ENCODE results near the gene GNG7. TPM values are rescaled to one million over a fixed set of nuclear protein-coding genes. Genes with fewer than 3 reads are reported as not detected.
"Not testable (repeated sequence)": the region's sequence is repeated elsewhere in the genome, so short reads cannot be mapped to it uniquely, and the experiment has no call there.

Gene GNG7
- polyA plus RNA-seq, 6 donors from 2014 or later, result 49.1 to 72.0 (median 60.9) TPM

DNA sequence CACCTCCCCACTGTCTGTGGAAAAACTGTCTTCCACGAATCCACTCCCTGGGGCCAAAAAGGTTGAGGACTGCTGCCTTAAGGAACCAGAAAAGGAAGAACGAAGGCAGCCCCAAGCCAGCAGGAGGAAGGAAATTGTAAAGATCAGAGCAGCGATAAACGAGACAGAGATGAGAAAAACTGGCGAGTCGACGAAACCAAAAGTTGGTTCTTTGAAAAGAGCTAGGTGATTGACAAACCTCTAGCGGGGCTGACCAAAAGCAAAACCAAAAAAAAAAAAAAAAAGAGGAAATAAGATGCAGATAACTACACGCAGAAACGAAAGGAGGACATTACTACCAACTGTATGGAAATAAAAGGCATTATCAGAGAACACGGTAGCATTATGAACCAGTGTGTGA is 149.6 kb downstream of the GNG7 start:
- DNase-seq (peak; percentile 78), ATAC-seq (ENCODE audit: low read depth in 2 of 2) (peak; percentile 93 to 95)
- Mint-ChIP-seq H3K4me1 (peaks cover 13 to 37% (median 29%) of the 10 kb centered on the region in 3 donors), H3K36me3 (no peaks in the 10 kb centered on the region), H3K27me3 (no peaks in the 10 kb centered on the region), H3K27ac (peak overlapping the region; percentile 80 to 96 (median 89)), H3K9me3 (no peaks in the 10 kb centered on the region), H3K4me3 (peak overlapping the region; percentile 66 to 89 (median 76))

DNA sequence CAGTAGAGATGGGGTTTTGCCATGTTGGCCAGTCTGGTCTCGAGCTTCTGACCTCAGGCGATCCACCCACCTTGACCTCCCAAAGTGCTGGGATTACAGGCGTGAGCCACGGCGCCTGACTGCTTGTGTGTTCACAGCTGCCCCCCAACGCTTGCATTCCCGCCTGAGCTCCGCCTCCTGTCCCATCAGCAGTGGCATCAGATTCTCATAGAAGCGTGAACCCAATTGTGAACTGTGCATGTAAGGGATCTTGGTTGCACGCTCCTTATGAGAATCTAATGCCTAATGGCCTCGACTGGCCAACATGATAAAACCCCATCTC is 150.7 kb downstream of the GNG7 start:
- Mint-ChIP-seq H3K27me3 (no peaks in the 10 kb centered on the region), H3K4me3 (peak overlapping the region in 1 of 8 donors; percentile 57), H3K9me3 (no peaks in the 10 kb centered on the region), H3K4me1 (peaks cover 13 to 31% (median 22%) of the 10 kb centered on the region in 3 donors), H3K36me3 (no peaks in the 10 kb centered on the region), H3K27ac (peak overlapping the region in 2 of 6 donors; percentile 69 to 96)
- no peak for ATAC-seq (ENCODE audit: low read depth in 2 of 2)
- no peak for DNase-seq

DNA sequence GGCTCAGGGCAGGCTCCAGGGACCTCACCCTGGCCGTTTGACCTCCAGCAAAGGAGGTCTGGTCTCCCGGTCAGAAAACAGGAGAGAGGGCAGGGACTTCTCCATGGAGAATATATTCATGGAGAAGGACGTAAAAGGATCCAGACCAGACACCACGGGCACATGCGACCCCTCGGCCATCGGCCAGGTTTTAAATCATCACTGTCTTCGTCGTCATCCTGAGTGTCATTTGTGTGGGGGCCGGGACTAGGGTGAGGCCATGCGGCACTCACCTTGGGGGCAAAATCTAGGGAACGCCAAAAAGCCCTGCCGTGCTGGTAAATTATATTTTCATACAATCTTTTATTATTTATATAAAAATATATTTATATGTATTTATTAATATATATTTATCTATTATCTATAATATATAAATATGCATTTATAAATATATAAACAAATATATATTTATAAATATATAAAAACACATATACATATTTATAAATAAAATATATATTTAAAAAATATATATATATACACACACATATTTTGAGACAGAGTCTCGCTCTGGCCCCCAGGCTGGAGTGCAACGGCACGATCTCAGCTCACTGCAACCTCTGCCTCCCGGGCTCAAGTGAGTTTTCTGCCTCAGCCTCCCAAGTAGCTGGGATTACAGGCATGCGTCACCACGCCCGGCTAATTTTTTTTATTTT is 151.2 kb downstream of the GNG7 start:
- no peaks in the 10 kb centered on the region for H3K36me3 Mint-ChIP-seq
- ATAC-seq (ENCODE audit: low read depth in 2 of 2) (no peak), DNase-seq (no peak)
- H3K4me1 Mint-ChIP-seq, result peaks cover 11 to 26% (median 22%) of the 10 kb centered on the region in 3 donors
- peak overlapping the region in 1 of 6 donors; percentile 96 for H3K27ac Mint-ChIP-seq
- H3K4me3 Mint-ChIP-seq, result peak overlapping the region in 1 of 8 donors; percentile 57
- H3K9me3 Mint-ChIP-seq, result no peaks in the 10 kb centered on the region
- no peaks in the 10 kb centered on the region for H3K27me3 Mint-ChIP-seq

DNA sequence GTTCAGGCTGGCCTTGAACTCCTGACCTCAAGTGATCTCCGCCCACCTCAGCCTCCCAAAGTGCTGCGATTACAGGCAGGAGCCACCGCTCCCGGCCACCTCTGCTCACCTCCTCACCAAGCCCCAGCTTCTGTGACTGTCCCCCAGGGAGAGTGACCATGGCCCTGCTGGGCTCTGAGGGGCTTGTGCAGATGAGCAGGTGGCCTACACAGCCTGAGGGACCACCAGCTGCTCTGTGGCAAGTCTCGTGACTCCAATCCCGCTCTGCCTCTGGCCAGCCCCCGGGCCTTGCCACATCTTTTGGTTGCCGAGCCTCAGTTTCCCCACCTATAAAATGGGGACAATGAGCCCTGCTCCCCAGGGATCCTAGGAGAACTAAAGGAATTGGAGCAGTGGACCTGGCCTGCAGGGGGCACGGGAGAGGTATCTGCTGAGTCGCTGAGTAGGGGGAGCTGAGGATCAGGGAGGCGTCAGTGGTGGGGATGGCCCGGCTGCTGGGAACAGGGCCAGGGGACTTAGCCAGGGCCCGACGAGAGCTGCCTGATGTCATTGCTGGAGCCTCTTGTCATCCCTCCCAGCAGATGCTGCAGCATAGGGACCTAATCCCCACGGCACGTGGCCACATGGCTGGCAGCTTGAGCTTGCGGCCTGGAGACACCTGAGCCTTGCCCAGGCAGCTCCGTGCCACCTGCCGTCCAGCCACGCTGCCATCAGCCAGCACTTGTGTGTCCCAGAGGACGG is 151.9 kb downstream of the GNG7 start:
- ATAC-seq (ENCODE audit: low read depth in 2 of 2) (no peak), DNase-seq (no peak)
- Mint-ChIP-seq H3K27ac (no peak overlapping the region), H3K4me1 (peaks cover 11 to 26% (median 22%) of the 10 kb centered on the region in 3 donors), H3K27me3 (no peaks in the 10 kb centered on the region), H3K9me3 (no peaks in the 10 kb centered on the region), H3K4me3 (peak overlapping the region in 1 of 8 donors; percentile 25), H3K36me3 (no peaks in the 10 kb centered on the region)

DNA sequence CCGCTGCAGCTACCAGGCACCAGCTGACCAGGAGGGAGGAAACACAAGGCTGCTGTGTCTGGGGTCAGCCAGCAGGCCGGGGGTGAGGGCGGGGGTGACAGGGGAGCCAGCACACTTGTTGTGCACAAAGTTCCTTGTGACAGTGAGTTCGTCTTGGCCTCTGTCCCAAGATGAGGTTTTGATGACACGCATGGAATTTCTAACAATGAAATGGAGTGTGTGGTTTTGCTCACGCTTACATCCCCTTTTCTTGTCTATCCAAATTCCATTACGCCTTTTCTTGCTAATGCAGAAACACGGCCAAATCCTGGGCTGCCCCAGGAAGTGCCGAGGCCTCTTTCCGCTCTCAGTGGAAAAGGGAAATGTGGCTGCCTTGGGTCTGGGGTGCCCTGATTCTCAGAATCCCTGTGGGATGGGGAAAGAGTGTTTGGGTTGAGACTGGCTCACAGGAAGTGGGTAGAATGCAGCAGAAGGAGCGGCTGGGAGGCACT is 152.7 kb downstream of the GNG7 start:
- H3K4me1 Mint-ChIP-seq, result peaks cover 15 to 25% (median 24%) of the 10 kb centered on the region in 3 donors
- no peaks in the 10 kb centered on the region for H3K36me3 Mint-ChIP-seq
- H3K27ac Mint-ChIP-seq, result peak overlapping the region in 2 of 6 donors; percentile 9 to 36
- H3K4me3 Mint-ChIP-seq, result no peak overlapping the region
- ATAC-seq (ENCODE audit: low read depth in 2 of 2), result no peak
- no peaks in the 10 kb centered on the region for H3K27me3 Mint-ChIP-seq
- H3K9me3 Mint-ChIP-seq, result no peaks in the 10 kb centered on the region
- DNase-seq, result no peak

DNA sequence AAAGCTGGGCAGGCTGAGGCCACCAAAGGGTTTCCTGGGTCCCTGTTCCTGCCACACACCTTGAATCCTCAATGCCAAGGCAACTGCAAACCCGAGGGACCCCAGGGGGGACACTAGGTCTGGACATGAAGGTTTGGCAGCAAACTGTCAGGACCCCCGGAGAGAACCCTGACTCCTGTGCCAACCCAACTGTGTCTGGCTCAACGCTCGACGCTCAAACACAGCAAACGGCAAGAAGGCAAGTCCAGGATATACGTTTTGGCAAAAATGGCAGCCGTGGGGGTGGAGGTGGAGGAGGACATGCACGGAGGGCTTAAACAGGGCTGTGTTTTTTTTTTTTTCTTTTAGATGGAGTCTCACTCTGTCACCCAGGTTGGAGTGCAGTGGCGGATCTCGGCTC is 153.5 kb downstream of the GNG7 start:
- no peaks in the 10 kb centered on the region for H3K27me3 Mint-ChIP-seq
- H3K36me3 Mint-ChIP-seq, result no peaks in the 10 kb centered on the region
- ATAC-seq (ENCODE audit: low read depth in 2 of 2) (no peak), DNase-seq (no peak)
- peaks cover 19 to 33% (median 28%) of the 10 kb centered on the region in 3 donors for H3K4me1 Mint-ChIP-seq
- H3K4me3 Mint-ChIP-seq, result no peak overlapping the region
- H3K27ac Mint-ChIP-seq, result peak overlapping the region in 1 of 6 donors; percentile 42
- no peaks in the 10 kb centered on the region for H3K9me3 Mint-ChIP-seq

DNA sequence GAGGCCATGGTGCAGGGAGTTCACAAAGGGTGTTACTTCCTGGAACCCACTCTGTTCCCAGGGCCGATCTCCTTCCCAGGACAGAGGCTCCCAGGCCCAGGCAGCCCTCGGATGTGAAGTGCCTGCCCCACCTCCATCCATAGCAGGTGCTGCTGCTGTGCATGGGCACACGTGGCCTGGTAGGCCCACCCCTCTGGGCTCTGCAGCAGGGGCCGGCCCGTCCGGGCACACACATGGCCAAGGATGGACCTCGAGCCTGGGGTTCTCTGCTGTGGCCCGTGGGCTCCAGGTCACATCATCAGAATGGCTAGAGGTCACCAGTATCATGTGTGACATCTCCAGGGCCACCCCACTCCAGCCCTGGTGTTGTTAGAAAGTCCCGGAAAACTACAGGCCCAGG is 154.8 kb downstream of the GNG7 start:
- ATAC-seq (ENCODE audit: low read depth in 2 of 2) (no peak), DNase-seq (no peak)
- Mint-ChIP-seq H3K27ac (peak overlapping the region in 1 of 6 donors; percentile 36), H3K9me3 (no peaks in the 10 kb centered on the region), H3K36me3 (no peaks in the 10 kb centered on the region), H3K4me1 (peaks cover 21 to 42% (median 32%) of the 10 kb centered on the region in 3 donors), H3K27me3 (no peaks in the 10 kb centered on the region), H3K4me3 (no peak overlapping the region)

DNA sequence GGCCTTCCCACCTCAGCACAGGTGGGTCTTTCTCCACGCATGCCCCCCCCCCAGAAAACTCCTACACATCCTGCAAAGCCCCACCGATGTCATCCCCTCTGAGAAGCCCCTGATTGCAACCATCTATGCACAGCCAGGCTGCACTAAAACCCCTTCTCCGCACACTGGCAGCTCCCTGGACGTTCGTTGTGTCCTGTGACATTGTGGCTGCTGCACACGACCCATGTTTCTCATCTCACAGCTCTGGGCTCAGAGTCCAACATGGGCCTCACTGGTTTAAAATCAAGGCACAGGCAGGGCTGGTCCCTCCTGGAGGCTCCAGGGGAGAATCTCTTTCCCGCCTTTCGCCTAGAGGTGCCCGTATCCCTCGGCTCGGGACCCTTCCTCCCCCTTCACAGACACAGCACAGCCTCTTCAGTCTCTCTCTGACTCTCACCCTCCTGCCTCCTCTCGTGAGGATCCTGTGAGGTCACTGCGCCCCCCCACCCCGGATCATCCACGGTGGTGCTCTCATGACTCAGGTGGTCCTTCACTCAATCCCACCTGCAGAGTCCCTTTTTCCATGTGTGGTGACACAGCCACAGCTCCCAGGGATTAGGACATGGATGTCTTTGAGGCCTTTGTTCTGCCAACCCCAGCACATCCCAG is 155.3 kb downstream of the GNG7 start:
- H3K9me3 Mint-ChIP-seq, result no peaks in the 10 kb centered on the region
- H3K36me3 Mint-ChIP-seq, result no peaks in the 10 kb centered on the region
- H3K27ac Mint-ChIP-seq, result peak overlapping the region in 2 of 6 donors; percentile 36 to 75
- peak overlapping the region in 1 of 8 donors; percentile 45 for H3K4me3 Mint-ChIP-seq
- no peak for DNase-seq
- ATAC-seq (ENCODE audit: low read depth in 2 of 2), result no peak
- peaks cover 21 to 42% (median 31%) of the 10 kb centered on the region in 3 donors for H3K4me1 Mint-ChIP-seq
- no peaks in the 10 kb centered on the region for H3K27me3 Mint-ChIP-seq

DNA sequence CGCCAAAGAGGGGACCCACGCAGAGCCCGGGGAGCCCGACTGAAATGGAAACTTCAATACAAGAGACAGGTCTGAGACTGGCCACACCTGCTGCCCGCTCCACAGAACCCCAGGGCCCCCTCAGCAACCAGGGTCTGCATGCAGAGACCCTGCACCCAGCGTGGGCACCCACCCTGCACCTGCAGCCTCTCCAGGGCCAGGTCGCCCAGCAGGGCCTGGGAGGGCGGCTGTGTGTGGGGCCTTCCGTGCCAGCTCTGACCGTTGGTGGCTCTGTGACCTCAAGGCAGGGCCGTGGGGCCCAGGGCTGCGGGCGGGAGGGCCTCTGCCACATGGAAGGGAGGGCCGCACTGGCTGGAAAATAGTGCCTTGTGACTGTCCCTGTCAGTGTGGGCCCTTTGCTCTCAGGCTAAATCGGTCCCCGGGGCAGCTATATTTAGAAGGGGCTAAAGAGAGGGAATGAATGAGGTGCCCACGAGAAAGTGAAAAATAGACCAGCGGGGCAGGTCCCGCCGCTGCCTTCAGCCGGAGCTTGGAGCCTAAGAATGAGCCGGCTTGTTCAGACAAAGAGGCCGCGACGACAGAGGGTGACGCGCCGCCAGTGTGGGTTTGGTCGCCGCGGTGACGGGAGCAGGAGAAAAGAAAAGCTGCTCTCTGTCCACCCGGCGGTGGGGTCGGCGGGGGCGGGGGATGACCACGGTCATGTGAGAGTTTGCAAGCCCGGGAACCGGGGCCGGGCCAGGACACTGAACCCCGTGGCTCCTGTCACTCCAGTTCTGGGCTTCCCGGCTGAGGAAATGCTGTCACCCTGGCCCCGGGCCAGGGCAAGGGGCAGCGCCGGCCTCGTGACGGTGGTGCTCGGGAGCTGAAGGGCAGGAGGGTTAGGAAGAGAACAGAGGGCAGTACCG is 156.1 kb downstream of the GNG7 start:
- DNase-seq (no peak), ATAC-seq (ENCODE audit: low read depth in 2 of 2) (no peak)
- H3K27ac Mint-ChIP-seq, result peak overlapping the region in 2 of 6 donors; percentile 44 to 57
- H3K9me3 Mint-ChIP-seq, result no peaks in the 10 kb centered on the region
- H3K4me1 Mint-ChIP-seq, result peaks cover 17 to 35% (median 26%) of the 10 kb centered on the region in 3 donors
- no peak overlapping the region for H3K4me3 Mint-ChIP-seq
- no peaks in the 10 kb centered on the region for H3K27me3 Mint-ChIP-seq
- no peaks in the 10 kb centered on the region for H3K36me3 Mint-ChIP-seq

DNA sequence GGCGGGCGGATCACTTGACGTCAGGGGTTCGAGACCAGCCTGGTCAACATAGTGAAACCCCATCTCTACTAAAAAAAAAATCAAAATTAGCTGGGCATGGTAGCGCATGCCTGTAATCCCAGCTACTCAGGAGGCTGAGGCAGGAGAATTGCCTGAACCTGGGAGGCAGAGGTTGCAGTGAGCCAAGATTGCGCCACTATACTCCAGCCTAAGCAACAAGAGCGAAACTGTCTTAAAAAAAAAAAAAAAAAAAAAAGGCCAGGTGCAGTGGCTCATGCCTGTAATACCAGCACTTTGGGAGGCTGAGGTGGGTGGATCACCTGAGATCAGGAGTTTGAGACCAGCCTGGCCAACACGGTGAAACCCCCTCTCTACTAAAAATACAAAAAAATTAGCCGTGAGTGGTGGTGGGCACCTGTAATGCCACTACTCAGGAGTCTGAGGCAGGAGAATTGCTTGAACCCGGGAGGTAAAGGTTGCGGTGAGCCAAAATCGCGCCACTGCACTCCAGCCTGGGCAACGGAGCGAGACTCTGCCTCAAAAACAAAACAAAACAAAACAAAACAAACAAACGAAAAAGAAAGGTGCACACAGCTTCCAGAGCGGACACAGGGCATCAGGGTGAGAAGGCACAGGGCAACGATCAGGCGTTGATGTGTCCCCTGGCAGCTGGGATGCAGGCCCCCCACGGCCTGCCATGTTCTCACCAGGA is 156.9 kb downstream of the GNG7 start:
- not testable (repeated sequence) for H3K36me3 Mint-ChIP-seq, H3K4me3 Mint-ChIP-seq

DNA sequence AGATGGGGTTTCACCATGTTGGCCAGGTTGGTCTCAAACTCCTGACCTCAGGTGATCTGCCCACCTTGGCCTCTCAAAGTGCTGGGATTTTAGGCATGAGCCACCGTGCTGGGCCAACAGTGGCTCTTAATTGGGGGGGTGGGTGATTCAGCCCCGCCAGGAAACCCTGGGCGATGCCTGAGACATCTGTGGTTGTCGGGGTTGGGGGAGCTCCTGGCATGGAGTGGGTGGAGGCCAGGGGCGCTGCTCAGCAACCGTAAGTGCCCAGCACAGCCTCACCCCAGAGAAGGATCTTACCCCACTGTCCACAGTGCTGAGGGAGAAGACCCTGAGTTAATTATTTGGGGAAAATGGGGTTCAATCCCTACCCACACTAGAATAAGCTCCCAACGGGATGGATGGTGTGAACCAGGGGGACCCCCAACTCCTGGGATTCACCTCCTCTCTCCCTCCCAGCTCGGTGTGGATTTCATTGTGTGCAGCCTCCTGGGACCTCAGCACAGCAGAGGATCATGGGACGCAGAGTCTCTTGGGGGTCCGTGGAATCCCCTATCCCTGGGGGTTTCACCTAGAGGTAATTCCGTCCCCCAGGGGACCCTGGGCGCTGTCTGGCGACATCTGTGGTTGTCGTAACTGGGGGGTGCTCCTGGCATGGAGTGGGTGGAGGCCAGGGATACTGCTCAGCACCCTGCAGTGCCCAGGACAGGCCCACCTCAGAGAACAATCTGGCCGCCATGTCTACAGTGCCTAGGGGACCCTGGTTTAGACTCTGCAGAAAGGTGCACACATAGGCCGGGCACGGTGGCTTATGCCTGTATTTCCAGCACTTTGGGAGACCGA is 157.7 kb downstream of the GNG7 start:
- Mint-ChIP-seq H3K27me3 (no peaks in the 10 kb centered on the region), H3K36me3 (no peaks in the 10 kb centered on the region), H3K4me3 (peak overlapping the region in 2 of 8 donors; percentile 32 to 71), H3K27ac (peak overlapping the region in 5 of 6 donors; percentile 15 to 75 (median 57)), H3K9me3 (no peaks in the 10 kb centered on the region), H3K4me1 (peaks cover 21 to 38% (median 26%) of the 10 kb centered on the region in 3 donors)
- DNase-seq, result no peak
- ATAC-seq (ENCODE audit: low read depth in 2 of 2), result peak; percentile 17 to 45

More for the DNA sequence above, 156.9 kb downstream of the GNG7 start:
- not testable (repeated sequence) for DNase-seq; H3K27me3 Mint-ChIP-seq; ATAC-seq (ENCODE audit: low read depth in 2 of 2); H3K9me3 Mint-ChIP-seq
- Mint-ChIP-seq H3K27ac (peak overlapping the region in 1 of 6 donors; percentile 66), H3K4me1 (peaks cover 17 to 35% (median 26%) of the 10 kb centered on the region in 3 donors)
